Uterus (tissue), 2 donors: Measurements from ENCODE around the gene PROCR.

Source experiments
- CTCF ChIP-seq, 4 experiments: fragments of 200-600 bp in 2 of 4; fragments of 450-650 bp in 2 of 4; sonication (generic) in 2 of 4; IDR thresholded peaks; one replicate each; pipeline ENCODE4 v1.5.1; 2016 to 2019; ENCODE audit warnings: antibody characterized with exemption in 4 of 4, mild to moderate bottlenecking in 2 of 4, moderate library complexity in 1 of 4
- POLR2A ChIP-seq, 2 donors: fragments of 450-650 bp; IDR thresholded peaks; one replicate each; pipeline ENCODE4 v1.6.1; 2016; ENCODE audit warnings: antibody characterized with exemption in 2 of 2, mild to moderate bottlenecking in 1 of 2, moderate library complexity in 1 of 2

DNA sequence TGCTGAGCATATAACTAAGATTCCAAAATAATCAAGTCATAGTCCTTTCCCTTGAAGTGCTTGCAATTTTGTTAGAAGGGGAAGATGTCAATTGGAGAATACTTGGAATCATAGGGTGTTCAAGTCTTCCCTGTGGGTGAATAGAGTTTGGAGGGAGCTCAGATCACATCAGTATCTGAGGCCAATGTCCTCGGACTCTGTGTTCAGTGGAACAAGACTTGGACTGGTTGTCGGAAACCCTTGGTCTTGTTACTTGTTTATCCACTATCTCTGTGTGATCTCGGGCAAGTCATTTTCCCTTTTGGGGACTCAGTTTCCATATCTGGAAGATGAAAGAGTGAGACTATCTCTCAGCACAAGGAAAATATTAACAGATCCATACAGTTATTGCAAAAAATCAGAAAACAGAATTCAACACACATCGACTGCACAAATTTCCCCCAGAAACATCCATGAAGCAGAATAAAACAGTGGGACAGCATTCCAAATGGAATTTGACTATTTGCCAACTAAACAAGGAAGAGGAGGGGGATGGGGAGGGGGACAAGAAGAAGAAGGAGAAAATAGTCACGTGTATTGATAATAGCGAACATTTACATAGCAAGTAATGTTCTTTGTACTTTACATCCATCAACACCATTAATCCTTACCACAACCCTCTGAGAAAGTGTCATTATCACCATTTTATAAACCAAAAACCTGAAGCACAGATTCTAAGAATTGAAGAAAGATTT is 20.9 kb upstream of the PROCR start:
- no peak for TF ChIP-seq CTCF (IDR thresholded peaks at IDR 0.05)
- no peak for TF ChIP-seq POLR2A (IDR thresholded peaks at IDR 0.05)
